ENCODE results near the gene CBX4.
A peak's percentile ranks its signal among the peaks of the same experiment; 100 is the strongest.

CBX4 gene

DNA sequence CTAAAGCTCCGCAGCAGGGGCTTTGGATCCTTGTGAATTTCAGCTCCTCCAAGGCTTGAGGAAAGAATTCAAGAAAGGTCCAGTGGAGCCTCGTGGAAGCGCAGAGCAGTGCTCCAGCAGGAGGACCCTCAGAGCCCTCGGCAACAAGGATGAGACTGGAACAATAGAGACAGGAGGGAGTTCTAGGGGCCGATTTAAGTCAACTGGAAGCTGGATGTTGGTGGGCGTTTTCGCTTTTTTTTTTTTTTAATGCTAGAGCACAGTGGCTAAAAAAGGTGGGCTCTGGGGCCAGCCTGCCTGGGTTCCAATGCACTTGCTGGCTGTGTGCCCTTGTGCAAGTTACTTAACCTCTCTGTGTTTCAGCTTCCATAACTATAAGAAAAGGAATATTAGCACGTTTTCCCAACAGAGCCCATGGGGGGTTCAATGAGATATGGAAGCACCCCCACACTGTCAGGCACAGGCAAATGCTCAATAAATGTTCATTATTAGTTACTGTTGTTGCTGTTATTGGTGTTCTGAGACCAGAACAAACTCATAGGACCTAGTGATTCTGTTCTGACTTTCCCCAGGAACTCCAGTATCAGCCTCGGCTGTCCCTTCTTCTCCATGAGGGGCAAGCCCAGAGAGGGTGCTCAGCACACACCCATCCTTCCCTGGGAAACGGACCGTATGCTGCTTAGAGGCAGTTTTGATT, 37.1 kb downstream of the CBX4 start:
- no peak for DNase-seq (ENCODE audit: low read depth in 4 of 4, low spot score in 1 of 4)

DNA sequence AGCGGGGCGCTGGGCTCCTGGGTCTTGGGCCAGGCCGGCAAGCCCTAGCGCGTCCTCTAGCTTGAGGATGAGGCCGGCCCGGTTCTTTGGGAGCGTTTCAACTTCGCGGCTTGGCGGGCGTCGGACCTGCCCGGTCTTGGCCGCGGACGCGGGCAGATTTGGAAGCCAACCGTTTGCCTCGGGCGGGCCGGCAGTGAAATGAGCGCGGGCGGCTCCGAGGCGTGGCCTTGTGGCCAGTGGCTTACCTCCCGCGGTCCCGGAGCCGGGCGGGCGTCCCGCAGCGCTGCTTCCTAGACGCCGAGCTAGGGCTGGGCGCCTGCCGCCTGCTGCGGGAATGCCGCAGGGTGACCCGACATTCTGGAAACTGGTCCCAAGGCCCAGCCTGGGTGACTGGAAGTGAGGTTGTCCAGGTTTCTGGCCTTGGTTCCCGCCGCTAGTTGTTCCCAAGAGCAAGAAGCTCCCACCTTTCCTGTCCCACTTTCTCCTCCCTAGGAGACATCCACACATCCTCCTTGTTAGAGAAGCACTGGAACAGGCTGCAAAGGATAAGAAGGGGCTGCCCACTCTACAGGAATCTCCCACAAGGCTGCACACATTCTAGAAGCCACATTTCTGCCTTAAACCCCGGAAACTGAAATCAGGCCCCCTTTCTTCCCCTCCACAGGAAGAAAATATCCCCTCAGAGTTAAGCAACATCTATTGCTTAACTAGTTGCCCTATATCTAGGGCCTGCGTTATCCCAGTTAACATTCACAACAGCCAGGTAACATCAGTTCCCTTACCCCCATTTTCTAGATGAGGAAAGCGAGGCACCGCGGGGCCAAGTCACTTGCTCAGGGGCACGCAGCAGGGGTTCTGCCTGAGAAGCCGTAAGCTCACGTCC, 37.8 kb downstream of the CBX4 start:
- DNase-seq (ENCODE audit: low read depth in 4 of 4, low spot score in 1 of 4), result no peak

DNA sequence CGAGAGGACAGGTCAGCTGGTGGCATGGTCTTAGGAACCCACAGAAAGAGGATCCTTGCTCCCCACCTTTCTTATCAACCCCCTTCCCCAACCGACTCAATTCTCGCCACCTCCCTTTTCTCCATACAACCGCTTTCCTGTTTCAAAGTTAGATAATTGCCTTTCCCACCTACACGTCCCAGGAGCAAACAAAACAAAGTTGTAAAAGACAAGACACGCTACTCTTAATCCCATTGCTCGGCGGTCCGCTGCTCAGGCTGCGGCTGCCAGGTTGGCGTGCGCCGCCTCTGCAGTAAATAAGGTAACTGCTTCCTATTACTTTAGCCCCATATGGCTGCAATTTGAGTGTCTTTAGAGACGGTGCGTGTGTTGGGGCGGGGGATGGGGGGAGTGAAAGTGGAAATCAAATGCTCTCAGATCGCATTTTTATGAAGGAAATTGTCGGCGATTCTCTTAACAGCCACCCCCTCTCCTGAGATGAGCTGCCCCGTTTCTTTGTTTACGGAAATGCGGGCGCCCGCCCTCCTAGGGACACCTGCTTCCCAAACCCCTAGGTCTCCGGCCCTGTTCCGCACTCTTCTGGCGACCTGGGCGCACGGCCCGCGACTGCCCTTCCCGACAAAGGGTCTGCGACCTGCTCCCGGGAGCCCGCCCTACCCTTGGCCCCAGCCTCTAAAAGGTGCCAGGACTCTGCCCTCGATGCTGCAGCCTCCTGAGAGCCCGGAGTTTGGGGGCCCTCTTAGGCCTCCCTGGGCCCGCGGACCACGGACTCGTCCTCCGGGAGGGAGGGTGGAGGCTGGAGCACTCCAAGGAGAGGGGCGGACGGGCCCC, 38.7 kb downstream of the CBX4 start:
- no peak for DNase-seq (ENCODE audit: low read depth in 4 of 4, low spot score in 1 of 4)

DNA sequence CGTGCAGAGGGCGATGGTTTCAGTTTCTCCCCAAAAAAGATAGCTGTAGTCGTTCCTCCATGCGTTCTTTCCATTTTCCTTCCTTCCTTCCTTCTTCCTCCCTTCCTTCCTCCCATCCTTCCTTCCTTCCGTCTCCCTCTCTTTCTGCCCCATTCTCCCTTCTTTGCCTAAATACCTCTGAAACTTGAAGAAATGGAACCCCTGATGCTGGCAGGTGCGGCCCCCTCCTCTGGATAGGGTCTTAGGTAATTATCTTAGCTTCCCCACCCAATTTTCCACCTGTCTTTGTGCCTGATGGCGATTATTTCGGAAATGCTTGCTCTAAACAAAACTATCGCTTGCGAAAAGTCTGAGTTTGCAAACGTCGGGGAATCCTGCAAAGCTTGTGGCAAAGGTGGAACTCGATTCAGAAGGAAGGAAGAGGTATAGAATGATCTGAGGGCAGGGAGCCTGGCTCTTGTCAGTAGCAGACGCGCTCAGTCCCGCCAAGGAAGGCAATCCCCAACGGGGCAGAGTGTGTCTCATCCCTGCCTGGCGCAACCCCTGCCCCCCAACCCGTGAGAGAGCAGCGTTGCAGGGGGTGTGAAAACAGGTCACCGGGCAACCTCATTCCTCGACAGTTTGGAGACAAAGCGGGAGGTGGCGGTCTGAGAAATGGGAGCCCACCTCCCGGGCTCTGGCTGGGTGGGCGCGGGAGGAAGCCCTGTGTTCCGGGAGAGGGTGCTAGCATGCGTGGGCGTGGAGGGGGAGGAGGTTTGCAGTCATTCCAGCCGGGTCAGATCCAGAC, 39.5 kb downstream of the CBX4 start:
- DNase-seq (ENCODE audit: low read depth in 4 of 4, low spot score in 1 of 4), result no peak

DNA sequence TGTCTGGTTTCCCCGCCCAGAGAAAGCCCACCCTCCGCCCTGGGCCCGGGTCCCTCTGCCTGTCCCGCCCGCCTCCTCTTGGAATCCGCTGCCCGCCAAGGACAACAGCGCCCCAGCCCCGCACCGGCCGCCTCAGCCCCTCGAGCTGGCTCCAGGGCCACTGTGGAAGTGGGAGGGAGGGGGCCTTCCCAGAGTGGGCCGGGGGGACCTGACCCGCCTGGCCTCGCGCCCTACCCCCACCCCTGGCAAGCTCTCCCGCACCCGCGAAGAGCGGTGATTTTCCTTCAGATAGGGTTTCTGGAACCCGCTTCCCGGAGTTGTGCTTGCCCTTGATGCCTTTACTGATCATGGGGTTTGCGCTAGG, 40.1 kb downstream of the CBX4 start:
- DNase-seq (ENCODE audit: low read depth in 4 of 4, low spot score in 1 of 4), result no peak

DNA sequence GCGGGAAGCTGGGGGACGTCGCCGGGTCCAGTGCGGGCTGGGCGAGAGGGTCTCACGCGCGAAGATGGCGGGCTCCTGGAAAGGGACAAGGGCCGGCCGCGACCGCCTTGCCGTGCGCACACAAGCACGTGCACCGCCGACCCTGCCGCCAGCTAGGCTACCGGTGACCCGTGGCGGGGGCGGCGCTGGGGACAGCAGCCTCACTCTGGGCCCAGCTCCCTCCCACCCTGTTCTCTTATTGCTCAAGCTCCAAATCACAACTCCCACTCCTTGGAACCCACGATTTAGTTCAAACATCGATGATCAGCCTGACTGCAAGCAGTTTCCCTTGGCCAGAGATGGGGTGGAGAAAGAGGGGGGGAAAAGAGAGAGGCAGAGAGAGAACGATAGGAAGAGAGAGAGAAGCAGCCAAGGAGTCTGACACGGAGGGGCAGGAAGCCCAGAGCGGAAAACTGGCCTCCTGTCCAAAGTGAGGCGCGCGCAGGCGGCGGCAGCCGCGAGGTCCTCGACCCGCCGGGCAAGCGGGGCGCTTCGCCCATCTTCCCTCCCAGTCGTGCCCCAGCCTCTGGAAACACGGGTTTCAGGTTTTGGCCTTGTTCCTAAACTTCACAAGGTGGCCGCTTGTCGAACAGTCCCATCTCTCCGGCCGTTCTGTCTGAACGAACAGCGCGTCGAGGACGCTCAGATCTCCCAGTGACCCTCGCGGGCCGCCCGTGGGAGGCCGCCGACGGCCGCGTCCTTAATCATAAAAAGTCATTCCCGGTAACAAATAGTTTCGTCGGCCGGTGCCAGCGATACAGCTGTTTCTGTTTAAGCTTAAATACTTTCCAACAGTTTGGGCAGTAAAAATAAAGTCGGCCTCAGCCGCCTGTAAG, 40.7 kb downstream of the CBX4 start:
- DNase-seq (ENCODE audit: low read depth in 4 of 4, low spot score in 1 of 4), result no peak

DNA sequence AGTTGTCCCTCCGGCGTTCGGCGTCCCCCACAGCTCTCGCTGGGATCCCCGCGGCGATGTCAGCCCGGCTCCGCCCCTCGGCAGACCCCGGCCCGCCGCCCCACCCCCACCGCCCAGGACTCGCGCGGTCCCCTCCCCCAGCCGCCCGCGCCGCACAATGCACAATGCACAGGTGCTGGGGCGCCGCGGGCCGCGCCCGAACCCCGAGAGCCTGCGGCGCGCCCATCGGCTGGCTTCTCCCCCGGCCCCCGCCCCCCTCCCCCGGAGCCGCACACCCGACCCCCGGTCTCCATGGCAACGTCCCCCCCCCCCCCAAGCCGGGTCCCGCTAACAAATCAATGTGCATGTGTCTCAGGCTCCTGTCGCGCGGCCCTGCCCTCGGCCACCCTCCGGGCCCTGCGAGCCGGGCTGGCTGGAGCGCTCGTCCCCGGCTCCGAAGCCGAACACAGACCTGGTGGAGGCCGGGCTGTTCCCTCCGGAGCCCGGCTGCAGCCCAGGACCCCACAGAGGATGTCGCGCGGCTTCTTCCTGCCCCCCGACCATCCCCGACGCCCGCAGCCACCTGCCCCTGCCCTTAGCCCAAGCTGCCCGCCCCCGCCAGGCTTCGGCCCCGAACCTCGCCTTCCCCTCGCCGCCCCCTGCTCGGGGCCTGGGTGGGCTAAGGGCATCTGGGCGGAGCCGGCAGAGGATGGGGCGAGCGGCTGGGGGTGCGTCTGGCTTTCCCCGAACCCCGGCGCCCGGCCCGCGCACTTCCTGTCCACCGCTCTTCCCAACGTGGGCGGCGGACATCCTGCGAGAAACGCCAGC, 41.5 kb downstream of the CBX4 start:
- DNase-seq (ENCODE audit: low read depth in 4 of 4, low spot score in 1 of 4), result no peak

DNA sequence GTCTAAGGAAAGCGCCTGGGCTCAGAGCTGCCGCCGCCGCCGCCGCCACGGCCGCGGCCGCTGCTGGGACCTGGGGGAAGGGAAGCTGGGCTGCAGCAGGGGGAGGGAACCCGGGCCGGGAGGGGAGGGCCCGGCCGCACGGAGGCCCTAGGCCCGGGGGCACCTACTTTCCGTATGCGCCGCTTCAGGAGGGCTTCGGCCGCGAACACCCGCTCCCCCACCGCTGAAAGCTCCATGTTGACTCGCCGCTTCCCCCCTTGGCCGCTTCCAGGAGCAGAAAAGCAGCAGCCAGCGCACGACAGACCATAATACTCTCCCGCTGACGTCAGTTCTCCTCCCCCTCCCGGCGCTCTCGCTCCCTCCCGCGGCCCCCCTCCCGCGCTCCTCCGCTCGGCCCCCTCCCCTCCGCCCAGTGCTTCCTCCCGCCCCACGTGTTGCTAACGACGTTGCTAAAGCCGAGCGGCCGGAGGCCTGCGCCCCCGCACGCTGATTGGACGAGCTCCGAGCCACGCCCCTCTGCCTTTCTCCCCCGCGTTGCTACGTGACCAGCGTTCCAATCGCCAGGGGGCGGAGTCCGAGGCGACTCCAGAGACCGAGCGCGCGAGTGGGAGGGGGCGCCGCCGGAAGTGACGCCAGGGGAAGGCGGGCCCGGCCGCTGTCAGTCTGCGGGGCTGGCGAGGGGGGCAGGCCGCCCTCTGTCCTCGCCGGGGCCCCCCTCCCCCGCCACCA, 42.3 kb downstream of the CBX4 start, which contains the start of gene CBX8:
Gene CBX8, minus strand, starts transcription at position 315 of the 729 bp plus-strand sequence. Its CDS starts 79 bp downstream, at position 236.
- DNase-seq (ENCODE audit: low read depth in 4 of 4, low spot score in 1 of 4), result peak; percentile 98 to 99 (median 99)

DNA sequence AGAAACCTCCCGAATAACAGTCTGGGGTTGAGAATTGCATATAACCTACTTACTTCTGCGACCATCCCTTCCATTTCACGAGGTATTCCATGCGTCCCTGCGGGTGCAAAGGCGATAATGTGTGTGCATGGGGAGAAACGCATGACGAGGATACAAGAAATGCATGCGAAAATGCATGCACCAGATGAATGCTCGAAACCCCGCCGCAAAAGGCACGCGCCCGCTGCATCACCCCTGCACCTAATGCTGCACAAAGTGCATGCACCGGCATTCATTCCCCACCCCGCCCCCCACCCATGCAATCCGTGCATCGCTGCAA, 42.8 kb downstream of the CBX4 start:
- DNase-seq (ENCODE audit: low read depth in 4 of 4, low spot score in 1 of 4), result no peak

DNA sequence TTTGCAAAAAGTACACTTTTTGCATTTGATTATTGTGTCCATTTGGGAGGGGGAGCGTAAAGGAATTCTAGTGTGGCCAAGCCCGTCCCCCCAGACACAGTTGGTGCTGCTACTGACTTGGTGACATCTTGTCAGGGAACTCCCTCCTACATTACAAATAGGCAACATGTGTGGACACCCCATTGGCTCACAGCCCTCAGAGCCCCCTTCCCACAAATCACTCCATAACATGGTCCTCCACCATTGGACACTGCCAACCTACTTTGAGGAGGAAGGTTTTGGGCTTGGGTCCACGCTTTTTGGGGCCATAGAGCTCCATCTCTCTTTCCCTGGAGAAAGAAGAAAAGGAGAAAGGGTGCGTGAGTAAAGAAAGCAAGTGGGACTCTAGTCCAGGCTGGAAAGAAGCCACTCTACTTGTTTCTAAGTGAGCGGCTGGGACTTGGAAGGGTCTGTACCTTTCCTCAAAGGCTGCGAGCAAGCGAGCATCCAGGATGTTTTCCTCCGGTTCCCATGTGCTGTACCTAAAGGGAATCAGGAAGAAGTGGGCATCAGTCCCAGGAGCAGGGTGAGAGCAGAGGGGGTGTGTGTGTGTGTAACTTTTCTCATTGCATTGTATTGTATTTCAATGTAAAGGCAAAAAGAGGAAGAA, 43.3 kb downstream of the CBX4 start:
- no peak for DNase-seq (ENCODE audit: low read depth in 4 of 4, low spot score in 1 of 4)

DNA sequence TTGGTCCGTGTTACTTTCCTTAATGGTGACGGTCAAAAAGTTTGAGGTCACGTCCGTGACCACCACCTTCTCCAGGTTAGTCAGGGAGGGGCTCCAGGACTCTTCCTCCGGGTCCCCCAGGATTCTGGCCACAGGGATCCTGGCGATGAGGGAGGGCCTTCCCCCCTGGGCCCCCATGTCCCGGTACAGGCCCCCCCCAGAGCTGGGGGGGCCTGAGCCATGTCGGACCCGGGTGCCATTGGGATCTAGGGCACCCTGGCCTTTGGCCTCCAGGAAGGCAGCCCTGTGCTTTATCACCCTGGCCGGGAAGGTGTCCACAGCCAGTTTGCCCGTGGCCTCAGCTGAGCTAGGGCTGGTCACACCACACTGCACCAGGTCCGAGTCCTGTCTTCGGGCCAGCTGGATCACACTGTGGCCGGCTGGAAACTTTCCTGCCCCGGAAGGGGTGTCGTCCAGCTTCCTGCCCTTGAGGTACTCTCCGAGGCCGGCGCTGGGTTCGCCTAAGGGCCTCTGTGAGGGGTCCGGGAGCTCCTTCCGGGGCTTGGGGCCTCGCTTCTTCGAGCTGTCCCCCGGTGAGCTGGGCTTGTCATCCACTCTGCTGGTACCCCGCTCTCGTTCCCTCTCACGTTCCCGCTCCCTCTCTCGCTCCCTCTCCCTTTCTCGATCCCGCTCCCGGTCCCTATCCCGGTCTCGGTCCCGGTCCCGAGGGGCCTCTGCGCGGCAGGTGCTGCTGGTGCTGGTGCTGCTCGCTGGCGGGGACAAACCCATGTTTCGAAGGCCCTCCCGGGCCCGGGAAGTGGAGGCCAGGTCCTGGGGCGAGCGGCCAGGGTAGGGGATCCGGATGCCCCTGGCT, 44.4 kb downstream of the CBX4 start:
- DNase-seq (ENCODE audit: low read depth in 4 of 4, low spot score in 1 of 4), result no peak

DNA sequence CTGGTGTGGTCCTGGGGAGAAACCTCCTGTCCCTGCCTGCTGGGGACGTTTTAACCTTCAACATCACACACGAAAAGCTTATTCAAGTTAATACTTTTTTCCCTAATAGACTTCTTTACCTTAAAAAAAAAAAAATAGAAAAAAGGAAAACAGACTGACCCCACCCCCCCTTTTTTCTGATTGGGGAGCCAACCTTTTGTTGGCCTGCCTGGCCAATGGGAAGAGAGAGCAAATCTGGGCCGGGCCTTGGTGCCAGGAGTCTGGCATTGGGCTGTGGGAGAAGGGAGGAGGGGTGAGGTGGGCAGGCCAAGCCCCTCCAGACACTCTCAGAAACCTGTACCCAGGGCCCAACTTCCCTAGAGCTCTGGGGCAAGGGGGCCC, 45.3 kb downstream of the CBX4 start:
- no peak for DNase-seq (ENCODE audit: low read depth in 4 of 4, low spot score in 1 of 4)

DNA sequence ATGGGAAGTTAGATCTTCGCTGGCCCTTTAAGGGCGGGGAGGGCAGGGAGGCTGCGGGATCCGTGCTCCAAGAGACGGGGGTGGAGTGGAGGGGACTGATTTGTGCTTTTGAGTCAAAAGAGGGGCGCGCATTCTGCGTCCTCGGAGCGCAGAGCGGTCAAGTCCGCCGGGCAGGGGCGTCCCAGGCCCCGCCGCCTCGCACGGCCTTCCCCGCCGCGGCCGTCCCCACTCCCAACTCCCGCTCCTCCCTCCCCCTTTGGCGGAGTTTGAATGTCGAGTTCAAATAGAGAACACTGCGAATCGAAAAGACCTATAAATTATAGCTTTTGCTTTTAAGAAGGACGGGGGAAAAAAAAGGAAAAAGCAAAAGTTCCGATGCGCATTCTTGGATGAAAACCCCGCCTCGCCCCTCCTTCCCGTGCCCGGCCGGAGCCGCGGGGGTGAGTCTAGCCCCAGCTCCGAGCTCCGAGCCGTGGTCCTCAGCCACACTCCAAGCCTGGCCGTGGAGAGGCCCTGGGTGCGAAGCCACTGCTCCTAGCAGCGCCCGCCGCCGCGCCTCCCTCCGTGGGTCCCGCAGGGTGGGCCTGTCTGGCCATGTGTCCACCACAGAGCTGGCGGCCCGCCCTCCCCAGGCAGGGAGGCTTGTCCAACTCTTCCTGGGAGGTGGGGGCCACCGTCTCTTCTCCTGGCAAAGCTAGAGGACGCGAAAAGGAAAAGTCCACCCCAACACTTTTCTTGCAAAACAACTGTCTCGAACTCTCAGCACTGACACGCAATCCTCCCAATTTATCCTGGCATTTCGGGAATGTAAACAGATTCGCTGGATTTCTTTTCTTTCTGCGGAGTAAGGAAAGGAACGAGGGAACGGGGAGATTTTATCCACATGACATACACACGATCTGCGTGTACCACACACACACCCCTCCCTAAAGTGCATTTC, 46.0 kb downstream of the CBX4 start:
- DNase-seq (ENCODE audit: low read depth in 4 of 4, low spot score in 1 of 4), result no peak

DNA sequence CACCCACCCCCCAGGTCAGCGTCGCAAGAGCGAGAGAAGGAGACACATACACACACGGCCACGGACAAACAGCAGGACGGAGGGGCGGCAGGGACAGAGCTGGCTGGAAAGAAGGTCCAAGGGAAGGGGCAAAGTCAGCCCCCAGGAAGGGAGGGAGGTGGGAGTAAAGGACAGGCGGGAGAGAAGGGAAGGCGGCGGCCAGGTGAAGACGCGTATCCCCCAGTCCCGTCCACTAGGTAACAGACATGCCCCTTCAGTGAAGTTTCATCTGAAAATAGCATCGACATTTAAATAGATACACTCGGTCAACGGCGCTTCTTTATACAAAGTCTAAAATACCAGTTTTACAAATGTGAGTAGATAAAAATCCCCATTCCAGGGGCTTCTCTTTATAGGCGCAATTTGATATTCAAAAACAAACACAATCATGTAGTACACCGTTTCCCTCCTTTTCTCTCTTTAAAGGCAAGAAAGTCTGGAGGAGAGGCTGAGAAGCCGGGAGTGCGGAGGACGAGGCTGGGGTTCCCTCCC, 46.8 kb downstream of the CBX4 start:
- DNase-seq (ENCODE audit: low read depth in 4 of 4, low spot score in 1 of 4), result no peak

DNA sequence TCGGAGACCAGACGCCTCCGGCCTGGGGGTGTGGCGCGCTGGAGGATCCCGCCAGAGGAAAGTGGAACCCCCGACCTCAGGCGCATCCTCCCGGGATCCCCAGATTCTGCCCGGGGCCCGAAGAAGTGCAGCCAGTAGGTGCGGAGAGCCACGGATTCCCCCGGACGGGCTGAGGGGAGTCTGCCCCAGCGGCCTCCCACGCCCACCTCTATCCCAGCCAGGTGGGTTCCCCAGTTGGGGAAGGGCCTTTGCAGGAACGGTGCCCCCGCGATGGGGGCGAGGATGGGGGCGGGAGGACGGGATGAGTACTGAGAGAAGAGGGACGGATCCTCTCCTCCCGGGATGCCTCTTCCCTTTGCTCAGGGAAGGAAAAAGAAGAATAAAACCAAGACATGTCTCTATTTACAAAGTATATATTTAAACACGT, 47.5 kb downstream of the CBX4 start:
- DNase-seq (ENCODE audit: low read depth in 4 of 4, low spot score in 1 of 4), result no peak

Data from stimulated activated CD4-positive, alpha-beta T cell treated with anti-CD3 and anti-CD28 coated beads, Interleukin-1b, Interleukin-23, amount 100 ng/mL, for 24 hours (primary cell).